GM12878 (cell line): ENCODE data around the gene SOX4. TPM values are rescaled to one million over a fixed set of nuclear protein-coding genes. Genes with fewer than 3 reads are reported as not detected.

Source experiments
- ATAC-seq: fragments of 200-7000 bp; cut with Tn5 transposase; 3 replicates; pipeline ENCODE4 v1.9.1; 2020; ENCODE audit warnings: mild to moderate bottlenecking, moderate library complexity
- BruUV-seq: library from RNA; stranded (reverse); fragments of 400-500 nt; replicated peaks from 2 replicates; lab custom pipeline; 2021; lab: Mats Ljungman, UMichigan
- CTCF ChIA-PET: fragments of 300-600 bp; sonication (Branson Sonifier 250); formaldehyde crosslinking; extraction: SDS; loops from one replicate; lab custom pipeline; 2021; ENCODE audit warnings: inconsistent platforms; lab: Yijun Ruan, JAX
- POLR2A ChIA-PET: fragments of 350-600 bp; formaldehyde crosslinking; extraction: SDS; loops from one replicate; lab custom pipeline; 2021; ENCODE audit warnings: inconsistent platforms; lab: Charles Lee
- RAD21 ChIA-PET: fragments of 300-600 bp; sonication (Branson Sonifier 250); formaldehyde crosslinking; loops from one replicate; lab custom pipeline; 2023; ENCODE audit warnings: antibody characterized with exemption; ENCODE audit not compliant: unreplicated experiment; lab: Charles Lee
- SMC1A ChIA-PET: fragments of 300-600 bp; sonication (Branson Sonifier 250); formaldehyde crosslinking; loops from one replicate; lab custom pipeline; 2023; ENCODE audit not compliant: unreplicated experiment, uncharacterized antibody; lab: Charles Lee
- DNase-seq: peaks from one replicate; pipeline ENCODE4 v3.0.0-alpha.2; 2011; ENCODE audit warnings: low read depth, low spot score
- FAIRE-seq: peaks from 3 replicates; lab custom pipeline; 2011; peaks lifted over from hg19 to GRCh38; lab: Jason Lieb, UNC
- H2AFZ ChIP-seq: 2 replicates; pipeline ENCODE4 v1.6.0; 2011; ENCODE audit warnings: low read depth, low read length, control low read depth; ENCODE audit not compliant: control insufficient read depth
- H3K27ac ChIP-seq: 2 replicates; pipeline ENCODE4 v1.5.1; 2011; ENCODE audit warnings: control low read depth; ENCODE audit not compliant: control insufficient read depth, insufficient read depth
- H3K27me3 ChIP-seq, 2 experiments: replicated peaks in 1 of 2; 2 replicates each; pipeline versions ENCODE4 v1.6.0 to v1.6.1; 2011; ENCODE audit warnings: low read length in 1 of 2; ENCODE audit not compliant: control insufficient read depth in 2 of 2, insufficient read depth in 2 of 2
- H3K36me3 ChIP-seq, 2 experiments: 2 replicates each; pipeline ENCODE4 v1.5.1; 2011; ENCODE audit warnings: low read length in 1 of 2; ENCODE audit not compliant: control insufficient read depth in 2 of 2, insufficient read depth in 2 of 2
- H3K4me1 ChIP-seq: 2 replicates; pipeline ENCODE4 v1.6.1; 2011; ENCODE audit warnings: mild to moderate bottlenecking, low read length, moderate library complexity, mixed read lengths; ENCODE audit not compliant: control insufficient read depth, insufficient read depth
- H3K4me2 ChIP-seq: 2 replicates; pipeline ENCODE4 v1.6.0; 2011; ENCODE audit warnings: control low read depth; ENCODE audit not compliant: control insufficient read depth, insufficient read depth
- H3K4me3 ChIP-seq: fragments of 200-600 bp; sonication (generic); 2 replicates; pipeline ENCODE4 v1.5.1; 2016
- H3K79me2 ChIP-seq: 2 replicates; pipeline ENCODE4 v1.6.0; 2011; ENCODE audit warnings: low read length; ENCODE audit not compliant: control insufficient read depth, insufficient read depth
- H3K9ac ChIP-seq: 2 replicates; pipeline ENCODE4 v1.8.0; 2011; ENCODE audit warnings: low read length, control low read depth, mixed read lengths; ENCODE audit not compliant: control insufficient read depth, insufficient read depth
- H3K9me3 ChIP-seq: replicated peaks from 3 replicates; pipeline ENCODE4 v1.5.1; 2011; ENCODE audit warnings: mild to moderate bottlenecking, low read length; ENCODE audit not compliant: control insufficient read depth, insufficient read depth
- H4K20me1 ChIP-seq: 2 replicates; pipeline ENCODE4 v1.6.0; 2011; ENCODE audit not compliant: control insufficient read depth, insufficient read depth
- BCLAF1 ChIP-seq: fragments of 450-650 bp; IDR thresholded peaks from 2 replicates; pipeline ENCODE4 v1.6.1; 2017; ENCODE audit warnings: antibody characterized with exemption, mild to moderate bottlenecking, moderate library complexity
- EED ChIP-seq: sonication (generic); IDR thresholded peaks from 2 replicates; pipeline ENCODE4 v1.6.1; 2016; ENCODE audit warnings: antibody characterized with exemption, low read depth
- GABPA ChIP-seq: IDR thresholded peaks from 2 replicates; pipeline ENCODE4 v1.6.1; 2014; ENCODE audit warnings: antibody characterized with exemption, low read depth, mild to moderate bottlenecking, inconsistent platforms
- KDM1A ChIP-seq: fragments of 200-600 bp; sonication (generic); IDR thresholded peaks from 2 replicates; pipeline ENCODE4 v1.6.1; 2016; ENCODE audit warnings: borderline replicate concordance
- KLF5 ChIP-seq: fragments of 450-650 bp; IDR thresholded peaks from 2 replicates; pipeline ENCODE4 v1.6.1; 2014; ENCODE audit warnings: mild to moderate bottlenecking; ENCODE audit not compliant: partially characterized antibody
- MEF2A ChIP-seq: IDR thresholded peaks from 2 replicates; pipeline ENCODE4 v1.6.1; 2011; ENCODE audit warnings: low read depth, mild to moderate bottlenecking, low read length, moderate library complexity; ENCODE audit not compliant: insufficient read depth
- NFIC ChIP-seq: IDR thresholded peaks from 2 replicates; pipeline ENCODE4 v1.6.1; 2012; ENCODE audit warnings: low read depth, mild to moderate bottlenecking, inconsistent platforms, low read length, moderate library complexity
- RB1 ChIP-seq: fragments of 450-650 bp; formaldehyde crosslinking; IDR thresholded peaks from 2 replicates; pipeline ENCODE4 v1.6.1; 2017; ENCODE audit warnings: mild to moderate bottlenecking, borderline replicate concordance
- RELA ChIP-seq: fragments of 450-650 bp; IDR thresholded peaks from 2 replicates; pipeline ENCODE4 v1.8.0; 2014; ENCODE audit warnings: borderline replicate concordance; ENCODE audit not compliant: partially characterized antibody
- SIN3A ChIP-seq: IDR thresholded peaks from 2 replicates; pipeline ENCODE4 v1.6.1; 2012; ENCODE audit warnings: low read depth, low read length, improper control_type of control experiment
- SKIL ChIP-seq: fragments of 450-650 bp; IDR thresholded peaks from 2 replicates; pipeline ENCODE4 v1.6.1; 2017; ENCODE audit warnings: mild to moderate bottlenecking, low read depth, inconsistent platforms; ENCODE audit not compliant: poor library complexity, severe bottlenecking
- SPI1 ChIP-seq: IDR thresholded peaks from 2 replicates; pipeline ENCODE4 v1.6.1; 2011; ENCODE audit warnings: low read depth, mild to moderate bottlenecking, low read length, moderate library complexity, borderline replicate concordance; ENCODE audit not compliant: insufficient read depth
- SUZ12 ChIP-seq: fragments of 200-600 bp; sonication (generic); IDR thresholded peaks from one replicate; pipeline ENCODE4 v1.6.1; 2018; ENCODE audit warnings: antibody characterized with exemption, mild to moderate bottlenecking; ENCODE audit not compliant: unreplicated experiment
- ZNF384 ChIP-seq: IDR thresholded peaks from 2 replicates; pipeline ENCODE4 v1.6.1; 2012; ENCODE audit warnings: low read depth, mild to moderate bottlenecking, low read length, improper control_type of control experiment, borderline replicate concordance
- ZNF592 ChIP-seq: fragments of 450-650 bp; IDR thresholded peaks from 2 replicates; pipeline ENCODE4 v1.6.1; 2017; ENCODE audit warnings: mild to moderate bottlenecking, moderate library complexity
- WGBS: methylation state at CpG from one replicate; pipeline ENCODE4 v1.1.6; 2016; ENCODE audit warnings: low lambda C conversion rate; ENCODE audit not compliant: insufficient replicate concordance, insufficient coverage; ENCODE audit errors: missing lambda C conversion rate; 5-methylcytosine and 5-hydroxymethylcytosine counted together
- in situ Hi-C: fragments of 300-500 bp; cut with MboI; formaldehyde crosslinking; loops from 9 replicates; pipeline ENCODE4 v1.14.3; 2018; ENCODE audit warnings: mixed read lengths
- intact Hi-C: fragments of 100-400 bp; cut with micrococcal nuclease; formaldehyde crosslinking; loops from one replicate; pipeline ENCODE4 v1.14.2; 2022; ENCODE audit not compliant: unreplicated experiment
- polyA plus RNA-seq, 11 experiments: library from polyadenylated mRNA; depleted of rRNA in 4 of 11; unstranded in 6 of 11; stranded (reverse) in 5 of 11; fragments of >200 nt; fragmentation: Nextera tagmentation in 4 of 11; fragmentation: Illumina TruSeq in 1 of 11; extraction: Ambion mirVana in 4 of 11; extraction: Trizol in 1 of 11; gene quantifications; 1 replicate in 1 of 11; 2 replicates in 10 of 11; pipeline versions ENCODE4 v1.2.1 to v1.2.3, GENCODE V29; 2011 to 2016; ENCODE audit warnings: inconsistent platforms in 2 of 11, missing spikeins in 2 of 11, low read depth in 1 of 11
- total RNA-seq, 4 experiments: library from RNA; depleted of rRNA in 3 of 4; stranded (reverse); fragments of >200 nt in 3 of 4; fragmentation: Illumina TruSeq in 1 of 4; extraction: Trizol in 1 of 4; gene quantifications; 2 replicates each; pipeline versions ENCODE4 v1.2.1 to v1.2.3, GENCODE V29; 2013 to 2021

The SOX4 gene
- total and polyA plus RNA-seq, 10 of the 15 experiments (the other 5 are each of a cell fraction or from before 2014, with no cell fraction given): 16.8 to 119 (median 26.5) TPM

- Histone ChIP-seq H4K20me1 (no peaks in the 10 kb centered on the region), H3K4me1 (no peaks in the 10 kb centered on the region), H3K9me3 (no peaks in the 10 kb centered on the region), H3K9ac (no peak overlapping the region), H3K4me3 (no peak overlapping the region), H3K79me2 (no peaks in the 10 kb centered on the region), H3K36me3 (no peaks in the 10 kb centered on the region), H2AFZ (no peak overlapping the region), H3K4me2 (no peak overlapping the region), H3K27ac (no peak overlapping the region), H3K27me3 (no peaks in the 10 kb centered on the region)
- DNase-seq (no peak), ATAC-seq (peak; percentile 90), FAIRE-seq (no peak)
- ChIA-PET SMC1A (interaction anchor here (1.1 to 1.3 kb wide), 2 partner anchors 19 to 31 kb away, joined by 3 to 4 read pairs; no protein-coding TSS in a partner anchor), RAD21 (no interaction called here), CTCF (no interaction called here), POLR2A (no interaction called here)
- in situ Hi-C loops: no loop called here
- WGBS: 5% methylated on average over 5 of the region's 5 CpGs
- no TSS peak for BruUV-seq
- intact Hi-C loops: no loop called here
- TF ChIP-seq ZNF592 (no peak), MEF2A (peak; percentile 75; the same call in 1 of the 2 replicates), BCLAF1 (no peak), ZNF384 (no peak; the same call in 1 of the 2 replicates), NFIC (0 out of 2 replicates have a peak, but pooled peaks have one; percentile 18), KLF5 (no peak), SUZ12 (no peak), SPI1 (peak; percentile 89), EED (no peak), SKIL (no peak), RB1 (no peak), KDM1A (no peak), RELA (no peak), SIN3A (no peak), GABPA (no peak)
These were observed 16.8 kb downstream of the SOX4 start for GRCh38 chr6:21610341-21610740.
